ENCODE measurements around the gene ZNF469.

DNA sequence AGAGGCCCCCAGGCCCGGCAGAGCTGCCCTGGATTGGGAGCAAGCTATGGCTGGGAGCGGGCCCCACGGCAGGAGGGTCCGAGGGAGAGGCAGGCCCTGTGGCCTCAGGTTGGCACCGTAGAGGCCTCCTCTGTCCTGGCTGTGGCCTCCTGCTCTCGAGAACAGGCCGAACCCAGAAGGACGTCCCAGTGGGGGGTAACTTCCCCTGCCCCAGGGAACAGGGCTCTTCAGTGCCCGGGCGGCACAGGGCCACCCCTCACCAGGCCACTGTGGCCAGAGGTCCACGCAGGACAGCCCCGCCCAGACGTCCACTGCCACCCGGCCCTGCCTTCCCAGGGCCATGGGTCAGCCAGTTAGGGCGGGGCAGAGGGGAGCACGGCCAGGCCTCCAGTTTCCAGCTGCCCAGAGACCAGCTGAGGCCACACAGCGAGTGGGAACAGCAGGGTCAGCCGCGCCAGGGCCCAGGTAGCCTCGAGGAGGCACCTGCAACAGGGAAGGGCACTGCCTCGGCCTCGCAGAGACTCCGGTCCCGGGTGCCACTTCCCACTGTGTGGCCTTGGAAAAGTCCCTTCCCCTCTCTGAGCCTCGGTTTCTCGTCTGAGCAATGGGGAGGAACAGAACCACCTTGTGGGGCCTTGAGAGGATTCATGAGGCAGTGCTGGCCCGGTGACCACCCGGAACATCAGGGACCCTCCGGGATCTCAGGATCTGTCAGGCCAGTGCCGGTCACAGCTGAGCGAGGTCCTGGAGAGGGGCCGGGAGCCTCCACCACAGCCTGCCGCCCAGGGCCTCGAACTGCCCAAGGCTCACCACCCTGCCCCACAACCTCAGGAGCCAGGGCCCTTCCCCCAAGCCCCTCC lies 32.0 kb downstream of the ZNF469 start:
- TF ChIP-seq, protein P1, sequence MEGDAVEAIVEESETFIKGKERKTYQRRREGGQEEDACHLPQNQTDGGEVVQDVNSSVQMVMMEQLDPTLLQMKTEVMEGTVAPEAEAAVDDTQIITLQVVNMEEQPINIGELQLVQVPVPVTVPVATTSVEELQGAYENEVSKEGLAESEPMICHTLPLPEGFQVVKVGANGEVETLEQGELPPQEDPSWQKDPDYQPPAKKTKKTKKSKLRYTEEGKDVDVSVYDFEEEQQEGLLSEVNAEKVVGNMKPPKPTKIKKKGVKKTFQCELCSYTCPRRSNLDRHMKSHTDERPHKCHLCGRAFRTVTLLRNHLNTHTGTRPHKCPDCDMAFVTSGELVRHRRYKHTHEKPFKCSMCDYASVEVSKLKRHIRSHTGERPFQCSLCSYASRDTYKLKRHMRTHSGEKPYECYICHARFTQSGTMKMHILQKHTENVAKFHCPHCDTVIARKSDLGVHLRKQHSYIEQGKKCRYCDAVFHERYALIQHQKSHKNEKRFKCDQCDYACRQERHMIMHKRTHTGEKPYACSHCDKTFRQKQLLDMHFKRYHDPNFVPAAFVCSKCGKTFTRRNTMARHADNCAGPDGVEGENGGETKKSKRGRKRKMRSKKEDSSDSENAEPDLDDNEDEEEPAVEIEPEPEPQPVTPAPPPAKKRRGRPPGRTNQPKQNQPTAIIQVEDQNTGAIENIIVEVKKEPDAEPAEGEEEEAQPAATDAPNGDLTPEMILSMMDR (IDR thresholded peaks at IDR 0.05) = no peak
- no peak for TF ChIP-seq POLR2A (IDR thresholded peaks at IDR 0.05)
